Parathyroid adenoma (tissue), 2 donors: ENCODE results near the gene TTC9B.

Experiments used
- H2AFZ ChIP-seq: fragments of 300-600 bp; sonication (generic); one replicate; pipeline ENCODE4 v1.7.0; 2017; ENCODE audit warnings: antibody characterized with exemption, mild to moderate bottlenecking
- H3K27ac ChIP-seq: fragments of 300-600 bp; sonication (generic); one replicate; pipeline ENCODE4 v1.7.0; 2017
- H3K27me3 ChIP-seq: fragments of 300-600 bp; sonication (generic); one replicate; pipeline ENCODE4 v1.7.0; 2017; ENCODE audit warnings: low read length; ENCODE audit not compliant: control insufficient read depth, insufficient read depth
- H3K36me3 ChIP-seq: fragments of 300-600 bp; sonication (generic); one replicate; pipeline ENCODE4 v1.7.0; 2017; ENCODE audit warnings: low read length; ENCODE audit not compliant: control insufficient read depth, insufficient read depth
- H3K4me1 ChIP-seq: fragments of 300-600 bp; sonication (generic); one replicate; pipeline ENCODE4 v1.7.0; 2017; ENCODE audit warnings: control low read depth
- H3K4me2 ChIP-seq: fragments of 300-600 bp; sonication (generic); one replicate; pipeline ENCODE4 v1.7.0; 2017; ENCODE audit warnings: low read length
- H3K4me3 ChIP-seq: fragments of 300-600 bp; sonication (generic); one replicate; pipeline ENCODE4 v1.7.0; 2017; ENCODE audit warnings: low read depth, low read length
- H3K79me2 ChIP-seq: fragments of 300-600 bp; sonication (generic); one replicate; pipeline ENCODE4 v1.7.0; 2017; ENCODE audit warnings: control low read depth
- H3K9ac ChIP-seq: fragments of 300-600 bp; sonication (generic); one replicate; pipeline ENCODE4 v1.7.0; 2017; ENCODE audit warnings: mild to moderate bottlenecking
- H3K9me3 ChIP-seq: fragments of 300-600 bp; sonication (generic); one replicate; pipeline ENCODE4 v1.7.0; 2017; ENCODE audit warnings: low read length; ENCODE audit not compliant: control insufficient read depth
- TF ChIP-seq, protein P1 (sequence below): fragments of 300-600 bp; sonication (generic); IDR thresholded peaks from one replicate; pipeline ENCODE4 v1.7.0; 2017; ENCODE audit warnings: antibody characterized with exemption, mild to moderate bottlenecking
- donor health status: primary hyperparathyroidism.

The TTC9B gene

DNA sequence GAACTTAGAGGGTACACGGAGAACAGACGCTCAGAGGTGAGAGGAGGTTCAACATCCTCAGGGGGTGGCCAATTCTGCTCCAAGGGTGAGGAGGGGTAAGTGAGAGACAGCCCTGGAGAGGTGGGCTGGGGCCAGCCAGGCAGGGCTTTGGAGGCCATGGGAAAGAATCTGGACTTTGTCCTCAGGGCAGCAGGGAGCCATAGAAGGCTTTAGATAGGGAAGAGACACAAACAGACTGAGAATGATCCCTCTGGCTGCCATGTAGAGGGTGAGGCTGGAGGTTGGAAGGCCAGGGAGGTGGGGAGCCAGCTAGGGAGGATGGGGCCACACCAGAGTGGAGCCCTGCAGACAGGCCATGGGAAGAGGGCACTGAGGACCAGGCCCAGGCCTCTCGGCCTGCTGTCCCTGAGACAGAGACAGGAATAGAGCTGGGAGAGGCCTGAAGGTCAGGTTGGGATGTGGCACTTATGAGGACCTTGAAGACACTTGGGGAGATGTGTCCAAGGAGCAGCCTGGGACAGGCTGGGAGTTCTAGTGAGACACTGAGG, 37.5 kb upstream of the TTC9B start:
- H3K27ac ChIP-seq: no peak overlapping the region
- H3K4me3 ChIP-seq: no peak overlapping the region

GRCh38 chr19:40254714-40255418, 36.7 kb upstream of the TTC9B start:
- H3K4me1 ChIP-seq: peaks cover 13% of the 10 kb centered on the region
- H3K27me3 ChIP-seq: no peaks in the 10 kb centered on the region
- no peak overlapping the region for H3K4me3 ChIP-seq
- no peak overlapping the region for H3K27ac ChIP-seq
- no peaks in the 10 kb centered on the region for H3K9me3 ChIP-seq
- H3K36me3 ChIP-seq: no peaks in the 10 kb centered on the region
- H3K9ac ChIP-seq: no peak overlapping the region
- no peak overlapping the region for H2AFZ ChIP-seq
- H3K4me2 ChIP-seq: no peak overlapping the region
- H3K79me2 ChIP-seq: peaks cover 34% of the 10 kb centered on the region
- TF ChIP-seq, protein P1, sequence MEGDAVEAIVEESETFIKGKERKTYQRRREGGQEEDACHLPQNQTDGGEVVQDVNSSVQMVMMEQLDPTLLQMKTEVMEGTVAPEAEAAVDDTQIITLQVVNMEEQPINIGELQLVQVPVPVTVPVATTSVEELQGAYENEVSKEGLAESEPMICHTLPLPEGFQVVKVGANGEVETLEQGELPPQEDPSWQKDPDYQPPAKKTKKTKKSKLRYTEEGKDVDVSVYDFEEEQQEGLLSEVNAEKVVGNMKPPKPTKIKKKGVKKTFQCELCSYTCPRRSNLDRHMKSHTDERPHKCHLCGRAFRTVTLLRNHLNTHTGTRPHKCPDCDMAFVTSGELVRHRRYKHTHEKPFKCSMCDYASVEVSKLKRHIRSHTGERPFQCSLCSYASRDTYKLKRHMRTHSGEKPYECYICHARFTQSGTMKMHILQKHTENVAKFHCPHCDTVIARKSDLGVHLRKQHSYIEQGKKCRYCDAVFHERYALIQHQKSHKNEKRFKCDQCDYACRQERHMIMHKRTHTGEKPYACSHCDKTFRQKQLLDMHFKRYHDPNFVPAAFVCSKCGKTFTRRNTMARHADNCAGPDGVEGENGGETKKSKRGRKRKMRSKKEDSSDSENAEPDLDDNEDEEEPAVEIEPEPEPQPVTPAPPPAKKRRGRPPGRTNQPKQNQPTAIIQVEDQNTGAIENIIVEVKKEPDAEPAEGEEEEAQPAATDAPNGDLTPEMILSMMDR: no peak

More for the DNA sequence above, 37.5 kb upstream of the TTC9B start:
- Histone ChIP-seq H3K79me2 (peaks cover 40% of the 10 kb centered on the region), H3K36me3 (no peaks in the 10 kb centered on the region), H2AFZ (no peak overlapping the region), H3K9ac (no peak overlapping the region), H3K9me3 (no peaks in the 10 kb centered on the region), H3K4me2 (no peak overlapping the region), H3K4me1 (peaks cover 13% of the 10 kb centered on the region), H3K27me3 (no peaks in the 10 kb centered on the region)
- TF ChIP-seq, protein P1: no peak

- Histone ChIP-seq H3K4me3 (no peak overlapping the region), H3K9ac (no peak overlapping the region), H3K27ac (no peak overlapping the region), H3K9me3 (no peaks in the 10 kb centered on the region), H3K79me2 (peaks cover 36% of the 10 kb centered on the region), H3K4me2 (no peak overlapping the region), H3K4me1 (peaks cover 13% of the 10 kb centered on the region), H2AFZ (no peak overlapping the region), H3K36me3 (no peaks in the 10 kb centered on the region), H3K27me3 (no peaks in the 10 kb centered on the region)
- TF ChIP-seq, protein P1: no peak
Observed at GRCh38 chr19:40253611-40254092, 35.5 kb upstream of the TTC9B start.

GRCh38 chr19:40252395-40252794, 34.2 kb upstream of the TTC9B start:
- no peak overlapping the region for H3K27ac ChIP-seq
- TF ChIP-seq, protein P1: no peak
- H3K4me3 ChIP-seq: no peak overlapping the region
- no peaks in the 10 kb centered on the region for H3K36me3 ChIP-seq
- peaks cover 17% of the 10 kb centered on the region for H3K4me1 ChIP-seq
- H3K27me3 ChIP-seq: no peaks in the 10 kb centered on the region
- no peaks in the 10 kb centered on the region for H3K9me3 ChIP-seq
- H2AFZ ChIP-seq: no peak overlapping the region
- peaks cover 30% of the 10 kb centered on the region for H3K79me2 ChIP-seq
- H3K9ac ChIP-seq: no peak overlapping the region
- H3K4me2 ChIP-seq: no peak overlapping the region

DNA sequence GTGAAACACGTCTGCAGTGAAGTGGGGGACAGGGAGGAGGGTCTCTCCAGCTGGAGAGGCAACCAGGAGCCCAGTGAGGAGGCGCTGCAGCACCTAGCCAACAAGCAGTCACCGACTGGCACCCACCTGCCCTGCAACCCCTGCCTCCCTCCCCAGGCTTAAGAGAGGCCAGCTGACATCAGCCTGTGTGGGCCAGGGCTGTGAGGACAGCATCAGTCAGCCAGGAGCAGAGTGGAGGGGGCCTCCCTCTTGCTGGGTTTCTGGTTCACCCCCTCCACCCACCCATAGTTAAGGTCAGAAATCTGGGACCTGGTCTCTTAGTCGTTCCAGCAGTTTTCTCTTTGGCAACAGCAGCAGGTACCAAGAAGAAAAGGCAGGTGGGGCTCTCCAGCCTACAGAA, 33.8 kb upstream of the TTC9B start:
- Histone ChIP-seq H3K9me3 (no peaks in the 10 kb centered on the region), H3K36me3 (no peaks in the 10 kb centered on the region), H3K27me3 (no peaks in the 10 kb centered on the region), H3K4me3 (no peak overlapping the region), H3K27ac (no peak overlapping the region), H3K4me1 (peaks cover 19% of the 10 kb centered on the region), H3K79me2 (peaks cover 30% of the 10 kb centered on the region), H2AFZ (no peak overlapping the region), H3K4me2 (no peak overlapping the region), H3K9ac (no peak overlapping the region)
- TF ChIP-seq, protein P1: no peak
